CD4-positive, alpha-beta T cell treated with Interleukin-21 for 1 hour (primary cell): Measurements from ENCODE around the gene A2M.

Source experiments
- DNase-seq: peaks from one replicate; pipeline ENCODE4 v3.0.0-alpha.2; 2020

Gene A2M

GRCh38 chr12:9120487-9121184, 4.9 kb upstream of the A2M start:
- no peak for DNase-seq

GRCh38 chr12:9118158-9118557, 2.4 kb upstream of the A2M start:
- peak; percentile 34 for DNase-seq

GRCh38 chr12:9114946-9115345, 773 bp downstream of the A2M start:
- no peak for DNase-seq

- no peak for DNase-seq
These were observed 1.8 kb downstream of the A2M start for GRCh38 chr12:9113987-9114309.

GRCh38 chr12:9113296-9113986, 2.3 kb downstream of the A2M start:
- no peak for DNase-seq

- no peak for DNase-seq
These were observed 3.5 kb downstream of the A2M start for GRCh38 chr12:9112076-9112853.

GRCh38 chr12:9111525-9111924, 4.2 kb downstream of the A2M start:
- DNase-seq = no peak

- no peak for DNase-seq
These were observed 5.8 kb downstream of the A2M start for GRCh38 chr12:9109737-9110491.

GRCh38 chr12:9109213-9109522, 6.6 kb downstream of the A2M start:
- DNase-seq = no peak

- DNase-seq = no peak
These were observed 7.1 kb downstream of the A2M start for GRCh38 chr12:9108504-9109212.

- DNase-seq = no peak
These were observed 8.2 kb downstream of the A2M start for GRCh38 chr12:9107542-9107873.

GRCh38 chr12:9106610-9107541, 8.8 kb downstream of the A2M start:
- no peak for DNase-seq

- DNase-seq = no peak
These were observed 9.7 kb downstream of the A2M start for GRCh38 chr12:9106067-9106466.

GRCh38 chr12:9104767-9105423, 10.8 kb downstream of the A2M start:
- DNase-seq = no peak

- no peak for DNase-seq
These were observed 11.6 kb downstream of the A2M start for GRCh38 chr12:9104087-9104486.

GRCh38 chr12:9103050-9103849, 12.5 kb downstream of the A2M start:
- no peak for DNase-seq

- no peak for DNase-seq
These were observed 14.6 kb downstream of the A2M start for GRCh38 chr12:9101018-9101687.

GRCh38 chr12:9099552-9100190, 16.0 kb downstream of the A2M start:
- no peak for DNase-seq

- no peak for DNase-seq
These were observed 17.2 kb downstream of the A2M start for GRCh38 chr12:9098463-9099026.
